BJ (cell line): ENCODE data around the gene RAD51B. TPM values are rescaled to one million over a fixed set of nuclear protein-coding genes. Genes with fewer than 3 reads are reported as not detected.
"Not testable (repeated sequence)": the region's sequence is repeated elsewhere in the genome, so short reads cannot be mapped to it uniquely, and the experiment has no call there.

Source experiments
- CTCF ChIA-PET: fragments of 350-600 bp; formaldehyde crosslinking; extraction: SDS; loops from one replicate; lab custom pipeline; 2021; ENCODE audit warnings: antibody characterized with exemption, inconsistent platforms; lab: Yijun Ruan, JAX
- POLR2A ChIA-PET: fragments of 300-600 bp; sonication (Branson Sonifier 250); formaldehyde crosslinking; extraction: SDS; loops from one replicate; lab custom pipeline; 2021; ENCODE audit warnings: antibody characterized with exemption; lab: Charles Lee
- DNase-seq: peaks from one replicate; pipeline ENCODE4 v3.0.0-alpha.2; 2011; ENCODE audit warnings: low read depth
- H3K27me3 ChIP-seq: 2 replicates; pipeline ENCODE4 v1.6.0; 2011; ENCODE audit warnings: low read length; ENCODE audit not compliant: control insufficient read depth, insufficient read depth
- H3K36me3 ChIP-seq: 2 replicates; pipeline ENCODE4 v1.5.1; 2011; ENCODE audit warnings: low read length; ENCODE audit not compliant: control insufficient read depth, insufficient read depth
- H3K4me3 ChIP-seq: 2 replicates; pipeline ENCODE4 v1.5.1; 2011; ENCODE audit warnings: low read depth, mild to moderate bottlenecking, control low read depth, low read length
- CTCF ChIP-seq: IDR thresholded peaks from 2 replicates; pipeline ENCODE4 v1.5.1; 2011; ENCODE audit warnings: low read depth, mild to moderate bottlenecking, control low read depth, inconsistent platforms, low read length, moderate library complexity; ENCODE audit not compliant: insufficient read depth
- polyA plus RNA-seq: library from polyadenylated mRNA; depleted of rRNA; stranded (reverse); fragments of >200 nt; gene quantifications from 2 replicates; pipeline ENCODE4 v1.2.3, GENCODE V29; 2011

RAD51B gene
- polyA plus RNA-seq, 1 experiment, result 5.6 TPM

GRCh38 chr14:68181519-68182326, 362.1 kb downstream of the RAD51B start:
- no peak for TF ChIP-seq CTCF
- H3K36me3 ChIP-seq, result no peaks in the 10 kb centered on the region
- POLR2A ChIA-PET, result no interaction called here
- no peak for DNase-seq
- CTCF ChIA-PET, result no interaction called here
- no peak overlapping the region for H3K4me3 ChIP-seq
- no peaks in the 10 kb centered on the region for H3K27me3 ChIP-seq

GRCh38 chr14:68182492-68182891, 362.9 kb downstream of the RAD51B start:
- TF ChIP-seq CTCF, result no peak
- no peak overlapping the region for H3K4me3 ChIP-seq
- DNase-seq, result no peak
- CTCF ChIA-PET, result no interaction called here
- H3K27me3 ChIP-seq, result no peaks in the 10 kb centered on the region
- no peaks in the 10 kb centered on the region for H3K36me3 ChIP-seq
- POLR2A ChIA-PET, result no interaction called here

- H3K4me3 ChIP-seq, CTCF ChIA-PET, H3K36me3 ChIP-seq, POLR2A ChIA-PET, H3K27me3 ChIP-seq: not testable (repeated sequence)
- peak; percentile 39 for DNase-seq
Observed at GRCh38 chr14:68186500-68187276, 367.1 kb downstream of the RAD51B start.

- ChIA-PET POLR2A (no interaction called here), CTCF (no interaction called here)
- Histone ChIP-seq H3K27me3 (no peaks in the 10 kb centered on the region), H3K4me3 (no peak overlapping the region), H3K36me3 (no peaks in the 10 kb centered on the region)
- no peak for DNase-seq
- TF ChIP-seq CTCF, result no peak
Observed at GRCh38 chr14:68188174-68188573, 368.6 kb downstream of the RAD51B start.

- no peak for DNase-seq
- CTCF ChIA-PET, result interaction anchor here (0.6 to 2.0 kb wide), 2 partner anchors 11 to 1122 kb away, joined by 4 to 6 read pairs; no protein-coding TSS in a partner anchor
- no peaks in the 10 kb centered on the region for H3K36me3 ChIP-seq
- H3K4me3 ChIP-seq, result no peak overlapping the region
- POLR2A ChIA-PET, result no interaction called here
- H3K27me3 ChIP-seq, result no peaks in the 10 kb centered on the region
- TF ChIP-seq CTCF, result no peak
Observed at GRCh38 chr14:68190032-68190431, 370.5 kb downstream of the RAD51B start.
